ENCODE results near the gene CCDC51.

DNA sequence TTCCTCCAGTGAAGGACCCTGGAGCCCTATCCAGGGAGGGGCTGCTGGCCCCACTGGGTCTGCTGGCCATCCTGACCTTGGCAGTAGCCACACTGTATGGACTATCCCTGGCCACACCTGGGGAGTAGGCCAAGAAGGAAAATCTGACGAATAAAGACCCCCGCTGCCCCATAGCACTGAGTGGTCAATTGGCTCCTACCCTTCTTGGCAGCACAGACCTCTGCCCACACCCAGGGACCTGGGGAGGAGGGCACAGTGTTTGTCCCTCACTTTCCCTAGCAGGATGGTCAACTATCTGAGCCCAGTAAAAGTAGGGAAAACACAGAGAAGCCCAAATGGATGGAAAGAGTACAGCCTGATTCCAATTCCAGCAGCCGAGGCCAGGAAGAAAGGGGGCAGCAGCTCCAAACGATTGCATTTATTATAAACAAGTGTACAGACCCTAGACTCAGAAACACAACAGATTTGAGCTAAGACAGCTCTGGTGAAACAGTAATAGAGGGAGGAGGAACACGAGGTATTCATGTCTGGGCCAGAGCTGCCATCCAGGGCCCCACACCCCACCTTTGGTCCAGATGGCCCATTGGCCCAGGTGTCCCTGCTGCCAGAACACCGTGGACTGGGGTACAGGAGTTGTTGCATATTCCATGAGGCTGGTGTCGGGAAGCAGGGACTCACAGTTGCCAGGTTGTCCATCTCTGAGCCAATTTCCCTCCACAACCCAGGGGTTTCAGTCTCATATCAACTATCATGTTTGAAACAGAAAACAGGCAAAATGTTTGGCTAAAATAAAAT is 27.8 kb upstream of the CCDC51 start:
- no peak for TF ChIP-seq EZH2 (IDR thresholded peaks at IDR 0.05; ENCODE audit: borderline replicate concordance, insufficient read depth, low read depth, low read length, poor library complexity, severe bottlenecking)
- TF ChIP-seq, protein P1, sequence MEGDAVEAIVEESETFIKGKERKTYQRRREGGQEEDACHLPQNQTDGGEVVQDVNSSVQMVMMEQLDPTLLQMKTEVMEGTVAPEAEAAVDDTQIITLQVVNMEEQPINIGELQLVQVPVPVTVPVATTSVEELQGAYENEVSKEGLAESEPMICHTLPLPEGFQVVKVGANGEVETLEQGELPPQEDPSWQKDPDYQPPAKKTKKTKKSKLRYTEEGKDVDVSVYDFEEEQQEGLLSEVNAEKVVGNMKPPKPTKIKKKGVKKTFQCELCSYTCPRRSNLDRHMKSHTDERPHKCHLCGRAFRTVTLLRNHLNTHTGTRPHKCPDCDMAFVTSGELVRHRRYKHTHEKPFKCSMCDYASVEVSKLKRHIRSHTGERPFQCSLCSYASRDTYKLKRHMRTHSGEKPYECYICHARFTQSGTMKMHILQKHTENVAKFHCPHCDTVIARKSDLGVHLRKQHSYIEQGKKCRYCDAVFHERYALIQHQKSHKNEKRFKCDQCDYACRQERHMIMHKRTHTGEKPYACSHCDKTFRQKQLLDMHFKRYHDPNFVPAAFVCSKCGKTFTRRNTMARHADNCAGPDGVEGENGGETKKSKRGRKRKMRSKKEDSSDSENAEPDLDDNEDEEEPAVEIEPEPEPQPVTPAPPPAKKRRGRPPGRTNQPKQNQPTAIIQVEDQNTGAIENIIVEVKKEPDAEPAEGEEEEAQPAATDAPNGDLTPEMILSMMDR (IDR thresholded peaks at IDR 0.05): no peak

Data from B cell (primary cell).